GM20000 (cell line): ENCODE data around the gene HDC.

ENCODE experiments used
- DNase-seq: peaks from one replicate; pipeline ENCODE4 v3.0.0; 2012; ENCODE audit warnings: low spot score
- CTCF ChIP-seq: IDR thresholded peaks from 2 replicates; pipeline ENCODE4 v1.5.1; 2012; ENCODE audit warnings: mild to moderate bottlenecking, control low read depth; ENCODE audit errors: extremely low read depth, missing control alignments

The HDC gene

GRCh38 chr15:50247819-50248655 lies 17.5 kb downstream of the HDC start:
- DNase-seq: peak; percentile 71

DNA sequence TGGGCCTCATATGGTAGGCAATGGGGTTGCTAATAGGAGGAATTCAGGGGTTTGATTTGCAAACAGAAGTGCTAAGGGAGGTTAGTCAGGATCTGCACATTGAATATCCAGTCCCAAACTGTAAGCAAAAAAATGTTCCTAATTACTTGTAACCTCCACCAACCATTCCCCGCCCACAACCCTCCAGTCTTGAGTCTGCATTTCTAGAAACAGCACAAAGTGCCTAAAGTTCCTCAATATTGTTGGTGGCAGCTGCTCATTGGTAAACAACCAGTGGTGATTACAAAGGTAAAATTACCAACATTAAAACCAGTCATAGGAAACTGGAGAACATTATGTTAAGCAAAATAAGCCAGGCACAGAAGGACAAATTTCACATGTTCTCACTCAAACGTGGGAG lies 18.9 kb downstream of the HDC start:
- DNase-seq: no peak
- TF ChIP-seq CTCF: no peak

More at GRCh38 chr15:50247819-50248655, 17.5 kb downstream of the HDC start:
- TF ChIP-seq CTCF: no peak

DNA sequence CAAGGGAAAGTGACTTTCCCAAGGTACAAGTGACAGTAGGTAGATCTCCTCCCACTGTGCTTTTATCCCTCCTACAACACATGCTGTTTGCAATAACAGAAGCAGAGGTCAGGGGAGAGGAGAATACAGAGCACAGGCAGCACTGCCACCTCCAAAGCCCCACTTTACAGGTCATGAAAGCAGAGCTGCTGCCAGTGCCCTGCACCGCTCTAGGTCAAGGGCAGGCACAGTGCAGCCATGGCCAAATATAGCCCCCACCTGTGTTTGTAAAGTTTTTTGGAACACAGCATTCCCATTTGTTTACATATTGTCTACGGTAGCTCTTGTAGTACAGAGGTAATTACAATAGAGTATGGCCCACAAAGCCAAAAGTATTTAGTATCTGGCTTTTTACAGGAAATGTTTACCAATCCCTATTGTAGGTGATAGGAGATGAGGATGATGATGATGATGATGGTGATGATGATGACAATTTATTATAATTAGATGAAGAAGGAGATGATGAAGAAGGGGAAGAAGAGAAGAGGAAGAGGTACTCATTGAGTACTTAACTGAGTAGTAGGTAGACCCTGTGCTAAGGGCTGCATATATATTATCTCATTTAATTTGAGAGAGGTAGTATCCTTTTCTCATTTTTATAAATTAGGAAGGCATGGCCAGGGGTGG lies 20.4 kb downstream of the HDC start:
- DNase-seq: no peak
- no peak for TF ChIP-seq CTCF

DNA sequence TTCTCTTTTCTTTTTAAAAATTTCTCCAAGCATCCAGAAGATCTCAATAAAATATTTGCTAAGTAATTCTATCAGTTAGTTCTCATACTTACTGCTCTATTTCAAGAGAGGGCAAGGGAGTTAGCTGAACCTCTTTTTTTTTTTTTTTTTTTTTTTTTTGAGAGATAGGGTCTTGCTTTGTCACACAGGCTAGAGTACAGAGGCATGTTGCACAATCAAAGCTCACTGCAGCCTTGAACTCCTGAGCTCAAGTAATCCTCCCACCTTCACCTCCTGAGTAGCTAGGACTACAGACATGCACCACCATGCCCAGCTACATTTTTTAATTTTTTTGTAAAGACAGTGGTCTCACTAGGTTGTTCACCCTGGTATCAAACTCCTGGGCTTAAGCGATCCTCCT lies 21.4 kb downstream of the HDC start:
- DNase-seq: no peak
- no peak for TF ChIP-seq CTCF

DNA sequence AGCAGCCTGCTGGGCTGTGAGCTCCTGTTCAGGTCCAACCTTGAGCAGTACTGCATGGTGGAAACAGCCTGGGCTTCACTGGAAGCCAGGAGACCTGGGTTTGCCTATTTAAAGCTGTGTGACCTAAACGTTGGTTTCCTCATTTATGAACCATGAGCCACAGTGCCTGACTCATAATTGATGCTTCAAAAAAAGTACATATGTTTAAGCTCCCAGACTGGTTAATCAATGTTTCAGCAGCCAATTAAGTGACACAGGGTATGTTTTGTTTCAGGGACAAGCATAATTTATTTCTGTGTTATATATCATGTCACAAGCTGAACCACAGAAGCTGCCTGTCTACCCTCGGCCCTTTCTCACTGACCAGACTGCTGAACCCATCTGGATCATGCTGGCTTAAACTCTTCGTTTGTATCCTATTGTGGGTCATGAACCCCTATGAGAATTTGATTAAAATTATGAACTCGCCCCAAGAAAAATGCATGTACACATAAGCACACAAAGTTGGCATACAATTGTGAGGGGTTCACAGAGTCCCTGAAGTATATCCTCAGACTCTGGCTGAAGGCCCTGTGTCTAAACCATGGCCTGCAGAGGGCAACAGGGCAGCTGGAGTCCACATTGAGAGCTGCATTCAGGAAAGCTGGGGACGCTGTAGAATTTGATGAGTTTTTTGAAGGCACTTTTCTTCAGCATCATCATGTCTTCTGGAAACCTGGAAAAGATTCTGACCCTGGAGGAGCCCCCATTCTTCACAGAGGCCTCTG lies 23.7 kb downstream of the HDC start:
- no peak for TF ChIP-seq CTCF

GRCh38 chr15:50238255-50238654 lies 27.3 kb downstream of the HDC start:
- no peak for TF ChIP-seq CTCF

More for the DNA sequence above, 23.7 kb downstream of the HDC start:
- DNase-seq: no peak

GRCh38 chr15:50236433-50236832 lies 29.1 kb downstream of the HDC start:
- TF ChIP-seq CTCF: no peak
- DNase-seq: no peak

More at GRCh38 chr15:50238255-50238654, 27.3 kb downstream of the HDC start:
- DNase-seq: no peak
